ENCODE results near the gene MCTP2.

Gene MCTP2

GRCh38 chr15:94403331-94403730 is 172.0 kb downstream of the MCTP2 start:
- no peak for DNase-seq

DNA sequence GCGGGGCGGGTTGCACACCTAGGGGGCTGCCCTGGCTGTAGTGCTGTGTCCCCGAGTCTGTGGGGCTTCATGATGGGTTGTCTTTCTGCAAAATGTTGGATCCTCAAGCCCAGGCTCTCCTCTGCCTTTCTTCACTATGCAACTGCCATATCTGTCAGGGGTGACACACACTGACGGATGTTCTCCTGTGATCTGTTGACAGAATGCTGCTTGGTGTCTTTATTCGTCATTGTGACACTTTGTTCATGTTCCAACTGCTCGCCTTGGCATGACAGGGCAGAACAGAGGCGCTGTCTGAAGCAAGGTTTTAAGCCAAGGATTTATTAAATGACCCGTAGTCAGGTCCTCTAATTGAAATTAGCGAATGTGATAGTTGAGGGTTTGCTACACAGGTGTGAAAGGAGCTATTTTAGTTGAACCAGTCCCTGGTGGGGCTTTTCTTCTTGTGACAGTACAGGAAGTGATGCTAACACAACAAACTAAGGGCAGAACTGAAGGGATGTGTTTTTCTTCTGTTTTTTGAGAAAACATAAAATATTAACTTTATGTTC is 173.4 kb downstream of the MCTP2 start:
- DNase-seq, result peak; percentile 12

DNA sequence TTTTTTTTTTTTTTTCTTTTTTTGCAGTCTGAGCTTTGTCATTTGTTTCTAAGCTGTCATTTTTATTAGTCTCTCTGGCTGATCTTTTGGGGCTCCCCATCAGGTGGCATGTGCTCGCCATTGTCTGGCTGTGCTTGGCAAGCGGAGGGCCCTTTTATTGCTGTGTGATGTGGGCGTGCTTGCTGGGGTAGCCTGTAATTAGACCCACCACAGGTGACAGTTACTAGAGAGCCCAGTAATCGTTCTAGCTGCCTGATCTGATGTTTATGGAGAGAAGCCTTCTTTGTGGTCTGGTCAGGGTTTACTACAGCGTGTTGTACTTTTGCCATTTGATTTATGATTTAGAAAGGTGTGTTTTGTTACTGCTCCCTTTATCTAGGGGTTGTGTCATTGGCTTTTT is 179.9 kb downstream of the MCTP2 start:
- peak; percentile 97 for DNase-seq

GRCh38 chr15:94411846-94412245 is 180.5 kb downstream of the MCTP2 start:
- peak; percentile 73 for DNase-seq

DNA sequence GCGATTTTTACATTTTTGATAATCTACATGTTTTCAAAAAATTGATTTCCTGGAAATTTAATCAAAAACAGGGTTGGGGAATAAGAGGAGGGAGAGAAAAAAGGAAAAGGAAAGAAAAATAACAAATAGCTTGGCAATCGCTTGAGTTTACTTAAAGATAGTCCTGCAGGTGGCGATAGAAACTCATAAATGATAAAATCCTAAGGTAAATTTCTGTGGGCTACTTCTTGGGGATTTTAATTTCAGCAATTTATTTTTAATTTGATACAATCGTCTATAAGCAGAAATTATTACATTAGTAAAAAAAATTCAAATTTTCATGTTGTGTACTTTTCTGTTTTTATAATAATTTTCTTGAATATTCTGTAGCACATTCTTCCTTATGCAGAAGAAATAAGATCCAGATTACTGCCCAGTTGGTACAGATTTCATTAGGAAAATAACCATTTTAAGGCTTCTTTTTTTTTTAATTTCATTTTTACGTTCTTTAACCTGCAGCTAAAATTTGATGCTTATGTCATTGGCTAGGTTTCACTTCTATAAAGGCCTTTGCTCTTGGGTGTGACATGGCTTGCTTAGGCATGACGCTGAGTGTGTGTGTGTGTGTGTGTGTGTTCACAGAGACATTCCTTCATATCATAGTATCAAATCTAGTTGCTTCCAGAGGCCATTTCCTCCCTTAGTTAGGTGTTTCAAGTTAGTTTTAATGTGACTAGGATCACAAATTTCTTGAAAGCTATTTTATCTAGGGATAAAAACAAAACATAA is 181.8 kb downstream of the MCTP2 start:
- peak; percentile 69 for DNase-seq

GRCh38 chr15:94414916-94415315 is 183.6 kb downstream of the MCTP2 start:
- peak; percentile 92 for DNase-seq

DNA sequence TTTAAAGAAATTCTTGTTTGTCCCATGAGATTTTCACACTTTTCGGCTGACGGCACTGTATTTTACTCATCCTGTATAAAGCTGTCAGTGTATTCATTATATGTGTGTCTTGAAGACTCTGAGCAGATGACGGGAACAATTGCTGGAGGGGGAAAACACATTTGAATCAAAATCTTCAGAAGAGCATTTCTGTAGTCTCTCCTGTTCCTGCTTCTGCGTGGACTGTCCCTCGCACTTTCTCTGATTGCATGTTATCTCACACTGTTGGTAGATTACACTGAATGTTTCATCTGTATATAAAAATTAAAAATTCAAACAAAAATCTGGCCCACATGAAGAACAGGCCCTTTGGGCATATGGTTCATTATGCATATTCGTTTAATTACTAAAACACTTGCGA is 184.9 kb downstream of the MCTP2 start:
- peak; percentile 41 for DNase-seq

GRCh38 chr15:94416820-94417219 is 185.5 kb downstream of the MCTP2 start:
- DNase-seq, result peak; percentile 90

DNA sequence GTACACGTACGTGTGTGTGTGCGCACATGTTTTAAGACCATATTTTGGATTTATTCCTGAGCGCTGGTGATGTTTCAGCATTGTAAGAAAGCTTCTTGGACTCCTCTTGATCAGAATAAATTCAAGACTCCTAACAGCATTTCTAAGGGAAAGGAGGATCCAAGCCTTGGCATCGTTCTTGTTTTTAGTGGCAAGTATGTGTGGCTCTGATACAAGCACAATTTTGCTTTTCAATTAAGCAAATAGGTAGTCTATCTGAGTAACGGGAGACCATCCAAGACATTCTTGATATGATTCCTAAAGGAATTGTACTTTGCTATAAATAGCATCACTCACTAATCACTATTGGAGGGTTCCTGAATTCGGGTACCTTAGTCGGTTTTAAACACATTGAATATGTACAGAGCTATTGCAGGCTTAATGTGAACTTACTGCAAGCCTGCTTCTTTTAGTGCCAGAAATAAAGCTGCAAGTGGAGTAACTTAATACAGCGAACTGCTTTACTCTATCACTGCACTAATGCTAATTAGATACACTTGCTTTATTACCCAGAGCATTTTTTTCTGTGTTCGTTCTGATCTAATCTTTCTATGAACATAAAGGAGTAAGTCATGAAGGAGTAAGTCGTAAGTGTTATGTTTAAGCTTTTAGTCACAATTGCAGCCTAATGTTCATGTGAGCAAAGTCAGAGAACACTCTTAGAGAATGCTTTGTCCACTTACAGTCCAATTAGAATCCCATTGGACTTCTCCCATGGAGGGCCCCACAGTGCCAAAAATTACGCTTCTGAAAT is 186.3 kb downstream of the MCTP2 start:
- peak; percentile 38 for DNase-seq

DNA sequence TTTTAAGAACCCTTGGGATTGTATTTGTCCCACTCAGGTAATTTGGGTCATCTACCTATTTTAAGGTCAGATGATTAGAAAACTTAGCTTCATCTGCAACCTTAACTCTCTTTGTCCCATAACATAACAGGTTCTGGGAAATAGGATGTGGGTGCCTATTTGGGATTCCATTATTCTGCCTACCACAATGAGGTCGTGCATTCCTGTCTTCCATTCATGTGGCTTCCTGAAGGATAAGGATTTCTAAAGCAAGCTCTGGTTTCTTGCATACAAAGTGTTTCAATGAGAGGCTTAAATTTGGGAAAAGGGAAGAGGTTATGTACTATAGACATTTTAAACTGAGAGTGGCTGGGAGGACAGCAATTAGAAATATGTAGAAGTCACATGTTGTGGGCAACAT is 190.3 kb downstream of the MCTP2 start:
- no peak for DNase-seq

DNA sequence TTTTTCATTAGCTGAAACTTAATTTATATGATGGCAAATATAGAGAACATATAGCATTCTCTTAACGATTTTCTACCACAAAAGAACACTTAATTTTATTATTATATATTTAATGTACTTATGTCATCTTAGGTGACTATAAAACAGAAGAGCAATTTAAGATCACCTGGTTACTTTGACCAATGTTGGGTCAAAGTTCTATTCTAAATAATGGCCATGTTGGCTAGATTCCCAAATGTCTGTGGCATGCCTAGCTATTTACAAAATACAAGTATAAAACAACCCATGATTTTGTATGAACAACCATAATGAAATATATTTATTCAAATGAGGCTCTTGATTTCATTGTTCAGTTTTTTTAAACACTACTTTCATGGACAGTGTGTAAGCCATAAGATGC is 200.9 kb downstream of the MCTP2 start:
- peak; percentile 1 for DNase-seq

DNA sequence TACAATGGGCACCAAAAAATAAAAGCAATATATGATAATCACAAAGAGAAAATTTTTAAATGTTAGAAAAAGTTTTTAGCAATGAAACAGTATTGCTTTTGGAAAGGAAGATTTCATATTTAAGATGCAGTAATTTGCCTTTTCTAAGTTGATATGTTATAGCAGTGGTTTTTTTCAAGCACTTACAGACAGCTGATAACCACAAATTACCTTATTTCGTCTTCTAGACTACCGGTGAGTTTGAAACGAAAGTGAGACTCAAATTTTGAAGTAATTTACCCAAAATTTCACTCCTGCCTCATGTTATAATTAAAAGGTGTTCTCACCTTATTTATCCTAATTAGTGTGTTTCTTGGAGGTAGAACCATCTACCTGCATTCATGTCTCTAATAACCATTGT is 207.8 kb downstream of the MCTP2 start:
- DNase-seq, result no peak

- DNase-seq, result peak; percentile 2
Measured at GRCh38 chr15:94441760-94442159, 210.4 kb downstream of the MCTP2 start.

DNA sequence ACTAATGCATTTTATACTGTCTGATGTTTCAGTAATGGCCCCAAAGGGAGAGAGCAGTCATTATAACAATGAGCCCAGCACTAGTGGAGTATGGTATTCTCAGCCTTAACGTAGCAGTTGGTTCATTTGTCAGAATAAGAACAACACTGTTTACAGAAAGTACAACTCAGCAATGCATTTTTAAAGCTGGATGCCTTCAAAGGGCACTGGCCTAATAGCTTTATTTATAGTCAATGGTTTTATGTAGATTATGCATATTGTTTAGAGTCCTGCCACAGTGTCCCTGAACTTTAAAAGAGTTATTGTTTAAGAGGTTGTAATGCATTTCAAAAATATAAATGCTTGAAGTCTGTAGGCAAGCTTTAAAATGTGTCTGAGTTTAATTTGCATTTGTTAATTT is 211.1 kb downstream of the MCTP2 start:
- peak; percentile 14 for DNase-seq

DNA sequence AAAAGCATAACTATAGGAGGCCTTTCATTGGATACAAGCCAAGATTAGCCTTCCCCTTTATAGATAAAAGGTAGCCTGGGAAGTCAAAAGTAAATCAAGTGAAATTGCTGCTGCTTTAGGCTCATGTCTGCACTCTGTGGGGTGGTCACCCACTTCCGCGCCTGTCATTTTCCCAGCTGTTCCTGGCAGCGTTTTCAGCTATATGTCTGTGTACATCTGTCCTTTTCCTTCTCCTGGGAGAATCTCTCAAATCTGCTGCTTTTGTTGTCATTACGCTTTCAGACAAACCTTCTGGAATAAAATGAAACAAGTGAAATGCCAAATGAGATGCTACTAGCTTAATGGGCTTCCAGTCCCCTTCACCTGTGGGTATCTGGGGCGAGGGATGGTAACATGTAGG is 211.8 kb downstream of the MCTP2 start:
- peak; percentile 83 for DNase-seq

GRCh38 chr15:94445566-94446160 is 214.3 kb downstream of the MCTP2 start:
- no peak for DNase-seq

DNA sequence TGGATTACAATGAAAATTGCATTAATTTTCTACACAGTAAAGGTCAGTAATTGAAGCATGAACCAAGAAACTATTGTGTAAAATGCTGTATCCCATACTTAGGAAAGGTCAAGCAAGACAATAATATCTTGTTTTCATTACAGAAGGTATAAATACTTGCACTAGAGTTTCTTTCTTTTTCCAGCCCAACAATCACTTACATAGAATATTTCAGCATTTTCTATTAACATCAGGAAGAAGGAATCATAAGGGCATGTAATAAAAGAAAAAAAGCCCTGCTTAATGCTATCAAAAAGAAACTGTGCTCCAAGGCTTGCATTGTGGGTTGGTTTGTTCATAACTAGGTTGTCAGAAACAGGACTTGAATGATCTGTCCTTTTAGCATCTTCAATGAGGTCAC is 215.1 kb downstream of the MCTP2 start:
- DNase-seq, result no peak

DNA sequence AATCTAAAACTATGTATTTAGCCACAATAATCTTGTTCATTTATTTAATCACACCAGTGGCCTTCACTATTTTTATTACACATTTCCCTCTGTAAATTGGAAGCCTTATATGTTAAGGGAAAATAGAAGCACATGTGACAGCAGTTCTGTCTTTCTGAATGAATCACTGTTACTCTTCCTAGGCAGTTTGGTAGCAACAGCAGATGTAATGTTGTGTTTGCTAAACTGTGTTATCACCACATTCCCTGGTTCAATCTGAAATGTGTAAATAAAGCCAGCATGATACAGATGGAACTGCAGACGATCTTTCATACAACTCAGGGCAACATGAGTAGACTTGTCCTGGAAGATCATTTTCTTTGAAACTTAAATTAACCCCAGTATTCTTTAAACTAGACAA is 220.1 kb downstream of the MCTP2 start:
- peak; percentile 75 for DNase-seq

- peak; percentile 85 for DNase-seq
Measured at GRCh38 chr15:94453227-94453988, 222.0 kb downstream of the MCTP2 start.

DNA sequence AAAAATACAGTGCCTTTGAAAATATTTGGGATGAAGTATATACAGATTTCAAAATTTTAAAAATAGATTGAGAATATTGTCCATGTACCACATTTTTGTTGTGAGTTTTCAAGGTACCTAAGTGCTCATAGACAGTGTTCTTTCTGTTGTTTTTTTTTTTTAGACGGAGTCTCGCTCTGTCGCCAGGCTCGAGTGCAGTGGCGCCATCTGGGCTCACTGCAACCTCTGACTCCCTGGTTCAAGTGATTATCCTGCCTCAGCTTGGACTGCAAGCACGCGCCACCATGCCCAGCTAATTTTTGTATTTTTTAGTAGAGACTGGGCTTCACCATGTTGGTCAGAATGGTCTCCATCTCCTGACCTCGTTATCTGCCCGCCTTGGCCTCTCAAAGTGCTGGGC is 223.9 kb downstream of the MCTP2 start:
- no peak for DNase-seq

- DNase-seq, result no peak
Measured at GRCh38 chr15:94456226-94456625, 224.9 kb downstream of the MCTP2 start.

DNA sequence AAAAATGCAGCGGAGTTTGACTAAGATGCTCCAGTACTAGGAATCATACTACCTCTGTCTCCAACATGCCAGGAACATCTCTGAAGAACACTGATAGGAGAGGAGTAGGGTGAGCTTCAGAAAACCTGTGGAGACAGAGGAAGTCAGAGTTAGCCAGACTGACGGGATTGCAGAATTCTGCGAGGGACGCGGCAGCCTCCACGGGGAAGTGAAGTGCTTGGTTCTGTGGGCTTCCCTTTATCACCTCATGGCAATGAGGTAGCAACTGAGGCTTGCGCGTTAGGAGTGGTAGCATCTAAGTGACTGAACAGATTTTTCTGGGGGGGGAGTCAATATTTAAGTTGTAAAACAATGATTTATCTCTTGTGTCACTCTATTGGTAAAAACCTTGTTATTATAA is 226.3 kb downstream of the MCTP2 start:
- DNase-seq, result no peak

DNA sequence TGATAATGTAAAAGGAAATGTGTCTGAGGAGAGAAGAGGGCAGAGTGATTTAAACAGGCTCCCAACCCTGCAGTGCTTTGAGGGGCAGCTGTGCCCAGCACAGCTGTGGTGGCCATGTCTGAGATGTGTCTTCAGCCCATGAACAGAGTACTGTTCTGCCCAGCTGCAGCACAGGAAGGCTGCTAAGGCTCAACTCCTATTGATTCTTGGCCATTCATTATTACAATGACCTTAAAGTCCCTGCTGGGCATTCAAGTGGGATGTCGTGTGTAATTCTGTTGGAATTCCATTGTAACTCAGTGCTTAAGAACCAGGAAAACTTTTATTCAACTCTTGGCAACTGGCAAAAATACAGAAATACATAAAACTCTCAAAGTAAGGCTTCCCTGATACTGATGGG is 229.3 kb downstream of the MCTP2 start:
- no peak for DNase-seq

Measured in NCI-H69 (cell line).